Ovary (tissue), 3 donors: ENCODE results near the gene SYT17.

Experiments used
- CTCF ChIP-seq, 3 donors: fragments of 450-650 bp in 2 of 3; fragments of 200-600 bp in 1 of 3; IDR thresholded peaks; one replicate each; pipeline versions ENCODE4 v1.5.1 to v1.8.0; 2016 to 2022; ENCODE audit warnings: antibody characterized with exemption in 3 of 3, mild to moderate bottlenecking in 1 of 3
- EP300 ChIP-seq: sonication (generic); formaldehyde crosslinking; IDR thresholded peaks from one replicate; pipeline ENCODE4 v1.6.1; 2017; ENCODE audit warnings: antibody characterized with exemption
- POLR2A ChIP-seq: fragments of 450-650 bp; IDR thresholded peaks from one replicate; pipeline ENCODE4 v1.6.1; 2017; ENCODE audit warnings: antibody characterized with exemption, mild to moderate bottlenecking, moderate library complexity
- donor health status: DM: no; HTN: no; CAD: no.

DNA sequence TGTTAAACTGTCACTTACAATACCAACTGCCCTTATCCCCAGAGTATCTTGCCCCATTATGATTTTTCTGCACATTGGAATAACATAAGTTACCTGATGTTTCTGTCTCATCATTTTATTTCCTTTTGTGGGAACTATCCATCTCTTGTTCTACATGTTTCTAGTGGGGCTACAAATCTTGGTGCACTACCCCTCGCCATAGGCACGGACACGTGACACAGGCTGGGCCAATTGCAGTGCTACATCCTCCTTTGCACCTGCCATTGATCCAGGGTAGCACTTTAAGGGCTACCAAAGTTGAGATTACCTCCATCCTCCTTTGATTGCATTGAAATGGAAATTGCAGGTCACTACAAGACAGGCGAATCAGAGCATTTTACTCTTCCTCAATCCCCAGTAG is 14.2 kb upstream of the SYT17 start:
- TF ChIP-seq CTCF (IDR thresholded peaks at IDR 0.05) (no peak), EP300 (no peak), POLR2A (no peak)
